ENCODE data around the gene PKN3. TPM values are rescaled to one million over a fixed set of nuclear protein-coding genes. Genes with fewer than 3 reads are reported as not detected.

PKN3 gene
- total and polyA plus RNA-seq, 2 donors from 2014 or later, result 3.9 to 14.7 TPM

- TF ChIP-seq CTCF (IDR thresholded peaks at IDR 0.05; ENCODE audit: borderline replicate concordance, extremely low read depth, insufficient read depth), result no peak
- Histone ChIP-seq H3K27ac (ENCODE audit: low read depth in 2 of 2, low read length in 2 of 2) (peak overlapping the region; percentile 94 to 95), H3K4me1 (ENCODE audit: control insufficient read depth in 2 of 3, insufficient read depth in 2 of 3, low read depth in 1 of 3, low read length in 3 of 3) (peaks cover 4 to 27% (median 13%) of the 10 kb centered on the region in 3 donors), H3K9me3 (ENCODE audit: control insufficient read depth in 2 of 3, insufficient read depth in 1 of 3, low read length in 3 of 3) (no peaks in the 10 kb centered on the region), H3K27me3 (ENCODE audit: control insufficient read depth, insufficient read depth, low read length) (no peaks in the 10 kb centered on the region), H3K4me3 (ENCODE audit: low read length in 3 of 3) (peak overlapping the region; percentile 78 to 85 (median 81)), H3K36me3 (ENCODE audit: control insufficient read depth in 2 of 3, insufficient read depth in 3 of 3, low read length in 3 of 3) (no peaks in the 10 kb centered on the region), H3K9ac (ENCODE audit: low read length in 3 of 3) (peak overlapping the region; percentile 56 to 96 (median 82))
- DNase-seq, result peak; percentile 54 to 86 (median 76)
- intact Hi-C loops (cut with DNase I), result no loop called here
- no peak for FAIRE-seq
Measured at GRCh38 chr9:128683340-128684064, 18.8 kb upstream of the PKN3 start.

GRCh38 chr9:128684065-128684324 is 18.3 kb upstream of the PKN3 start:
- Histone ChIP-seq H3K4me1 (ENCODE audit: control insufficient read depth in 2 of 3, insufficient read depth in 2 of 3, low read depth in 1 of 3, low read length in 3 of 3) (peaks cover 4 to 28% (median 13%) of the 10 kb centered on the region in 3 donors), H3K4me3 (ENCODE audit: low read length in 3 of 3) (peak overlapping the region; percentile 78 to 85 (median 81)), H3K27ac (ENCODE audit: low read depth in 2 of 2, low read length in 2 of 2) (peak overlapping the region; percentile 94 to 95), H3K9ac (ENCODE audit: low read length in 3 of 3) (peak overlapping the region; percentile 56 to 96 (median 82)), H3K9me3 (ENCODE audit: control insufficient read depth in 2 of 3, insufficient read depth in 1 of 3, low read length in 3 of 3) (no peaks in the 10 kb centered on the region), H3K36me3 (ENCODE audit: control insufficient read depth in 2 of 3, insufficient read depth in 3 of 3, low read length in 3 of 3) (no peaks in the 10 kb centered on the region), H3K27me3 (ENCODE audit: control insufficient read depth, insufficient read depth, low read length) (no peaks in the 10 kb centered on the region)
- intact Hi-C loops (cut with DNase I), result no loop called here
- no peak for TF ChIP-seq CTCF (IDR thresholded peaks at IDR 0.05; ENCODE audit: borderline replicate concordance, extremely low read depth, insufficient read depth)
- no peak for FAIRE-seq
- no peak for DNase-seq

- TF ChIP-seq CTCF (IDR thresholded peaks at IDR 0.05; ENCODE audit: borderline replicate concordance, extremely low read depth, insufficient read depth), result no peak
- Histone ChIP-seq H3K27me3 (ENCODE audit: control insufficient read depth, insufficient read depth, low read length) (no peaks in the 10 kb centered on the region), H3K4me3 (ENCODE audit: low read length in 3 of 3) (peak overlapping the region; percentile 78 to 85 (median 81)), H3K9ac (ENCODE audit: low read length in 3 of 3) (peak overlapping the region; percentile 62 to 96 (median 82)), H3K27ac (ENCODE audit: low read depth in 2 of 2, low read length in 2 of 2) (peak overlapping the region; percentile 94 to 95), H3K4me1 (ENCODE audit: control insufficient read depth in 2 of 3, insufficient read depth in 2 of 3, low read depth in 1 of 3, low read length in 3 of 3) (peaks cover 4 to 28% (median 13%) of the 10 kb centered on the region in 3 donors), H3K9me3 (ENCODE audit: control insufficient read depth in 2 of 3, insufficient read depth in 1 of 3, low read length in 3 of 3) (no peaks in the 10 kb centered on the region), H3K36me3 (ENCODE audit: control insufficient read depth in 2 of 3, insufficient read depth in 3 of 3, low read length in 3 of 3) (no peaks in the 10 kb centered on the region)
- FAIRE-seq (no peak), DNase-seq (peak; percentile 78 to 95 (median 87))
- intact Hi-C loops (cut with DNase I), result no loop called here
Measured at GRCh38 chr9:128684325-128685199, 17.7 kb upstream of the PKN3 start.
